ENCODE data around the gene TBCD.

Gene TBCD

DNA sequence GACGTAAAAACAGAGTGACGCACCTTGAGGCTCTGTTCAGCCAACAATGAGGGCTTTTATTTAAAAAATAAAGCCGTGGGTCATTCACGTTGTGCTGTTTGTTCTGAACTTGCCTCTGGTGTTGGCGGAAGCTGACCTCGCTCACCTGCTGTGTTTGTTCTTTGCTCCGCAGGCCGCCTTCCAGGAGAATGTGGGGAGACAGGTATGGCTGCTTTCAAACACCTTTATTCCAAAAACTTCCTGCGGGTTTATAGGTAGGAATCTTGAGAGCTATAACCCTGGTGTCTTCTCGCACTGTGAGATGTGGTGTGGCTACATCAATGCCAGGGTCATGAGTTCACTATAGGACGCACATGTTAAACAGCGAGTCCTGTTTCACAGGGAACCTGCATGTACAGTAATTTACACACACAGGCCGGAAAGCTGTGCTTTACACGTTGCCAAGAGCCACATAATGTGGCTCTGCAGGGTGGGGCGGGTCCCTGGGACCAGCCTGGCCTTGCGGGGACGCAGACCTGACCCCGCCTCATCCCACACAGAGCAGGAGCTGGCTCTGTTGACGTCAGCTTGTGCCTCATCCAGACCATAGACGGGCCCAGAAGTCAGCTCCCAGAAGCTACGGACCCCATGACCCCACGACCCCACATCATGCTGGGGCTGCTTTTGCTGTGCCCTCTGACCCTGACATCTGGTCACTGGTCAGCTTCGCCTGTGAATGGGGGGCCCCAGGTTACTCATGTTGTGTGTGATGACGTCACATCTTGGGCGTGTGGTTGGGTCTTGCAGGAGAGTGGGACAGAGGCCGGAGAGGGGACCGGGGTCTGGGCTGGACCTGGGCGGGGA is 137.9 kb downstream of the TBCD start:
- no peak for DNase-seq

DNA sequence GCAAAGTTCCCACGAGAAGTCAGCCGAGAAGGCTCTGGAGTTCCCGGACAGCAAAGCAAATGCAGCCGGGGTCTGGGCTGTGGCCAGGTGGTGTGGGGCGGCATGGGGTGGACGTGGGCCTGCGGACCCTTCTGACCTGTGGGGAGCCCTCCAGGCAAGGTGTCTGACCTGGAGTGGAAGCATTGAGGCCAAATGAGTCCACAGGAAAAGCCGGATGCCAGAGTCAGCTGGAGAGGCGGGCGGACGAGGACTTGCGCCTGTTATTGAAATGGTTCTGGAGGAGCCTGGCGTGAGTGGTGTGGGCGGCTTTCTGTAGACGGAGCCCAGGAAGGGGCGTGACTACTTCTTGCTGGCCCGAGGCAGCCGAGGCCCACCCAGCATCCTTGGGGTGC is 138.5 kb downstream of the TBCD start:
- DNase-seq, result no peak

DNA sequence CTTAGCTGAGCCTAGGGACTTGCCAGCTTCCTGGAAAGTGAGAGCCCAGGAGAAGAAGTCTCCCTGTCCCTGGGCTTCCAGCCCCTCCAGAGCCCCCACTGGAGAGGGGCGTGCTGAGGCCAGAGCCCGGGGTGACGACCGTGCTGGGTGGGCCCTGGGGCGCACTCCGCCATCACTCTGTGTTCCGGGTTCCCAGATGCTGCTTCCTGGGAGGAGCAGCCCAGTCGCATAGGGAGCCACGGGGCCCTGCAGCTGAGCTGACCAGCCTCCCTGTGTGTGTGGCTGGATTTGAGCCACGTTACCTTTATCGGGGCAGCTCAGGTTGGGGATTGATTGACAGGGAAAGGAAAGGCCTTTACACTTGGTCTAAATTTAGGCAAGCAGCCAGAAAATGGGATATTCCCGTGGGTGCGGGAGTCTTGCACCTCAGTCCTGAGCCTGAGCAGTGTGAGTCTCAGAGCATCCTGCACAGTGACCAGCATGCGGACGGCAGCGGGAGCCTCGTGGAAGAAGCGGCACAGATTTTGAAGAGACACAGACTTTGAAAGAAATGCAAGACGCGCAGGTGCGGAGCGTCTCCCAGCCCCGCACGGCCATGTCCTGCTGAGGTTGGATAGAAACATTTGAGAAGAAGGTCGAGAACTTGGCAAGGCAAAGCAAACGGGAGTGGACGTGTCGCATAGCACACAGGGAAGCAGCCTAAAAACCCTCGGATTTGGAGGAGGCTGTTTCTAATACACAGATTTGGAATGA is 139.2 kb downstream of the TBCD start:
- no peak for DNase-seq

DNA sequence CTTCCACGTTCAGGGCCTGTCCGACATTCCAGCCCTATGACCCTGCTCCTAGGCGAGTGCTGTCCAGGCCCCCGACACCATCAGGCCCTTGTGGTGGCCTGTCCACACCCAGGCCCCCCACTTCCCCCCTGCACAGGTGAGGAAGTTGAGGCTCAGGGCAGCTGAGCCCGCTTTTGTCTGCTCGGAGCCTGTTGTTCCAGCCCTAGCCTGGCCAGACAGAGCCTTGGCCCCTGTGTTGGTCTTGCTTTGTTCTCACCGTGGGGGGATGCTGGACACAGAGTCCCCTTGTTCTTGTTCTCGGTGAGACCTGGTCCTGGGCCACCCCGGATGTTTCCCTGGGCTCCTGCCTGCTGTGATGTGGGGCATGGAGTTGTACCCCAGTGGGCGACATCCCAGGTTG is 140.0 kb downstream of the TBCD start:
- DNase-seq, result no peak

DNA sequence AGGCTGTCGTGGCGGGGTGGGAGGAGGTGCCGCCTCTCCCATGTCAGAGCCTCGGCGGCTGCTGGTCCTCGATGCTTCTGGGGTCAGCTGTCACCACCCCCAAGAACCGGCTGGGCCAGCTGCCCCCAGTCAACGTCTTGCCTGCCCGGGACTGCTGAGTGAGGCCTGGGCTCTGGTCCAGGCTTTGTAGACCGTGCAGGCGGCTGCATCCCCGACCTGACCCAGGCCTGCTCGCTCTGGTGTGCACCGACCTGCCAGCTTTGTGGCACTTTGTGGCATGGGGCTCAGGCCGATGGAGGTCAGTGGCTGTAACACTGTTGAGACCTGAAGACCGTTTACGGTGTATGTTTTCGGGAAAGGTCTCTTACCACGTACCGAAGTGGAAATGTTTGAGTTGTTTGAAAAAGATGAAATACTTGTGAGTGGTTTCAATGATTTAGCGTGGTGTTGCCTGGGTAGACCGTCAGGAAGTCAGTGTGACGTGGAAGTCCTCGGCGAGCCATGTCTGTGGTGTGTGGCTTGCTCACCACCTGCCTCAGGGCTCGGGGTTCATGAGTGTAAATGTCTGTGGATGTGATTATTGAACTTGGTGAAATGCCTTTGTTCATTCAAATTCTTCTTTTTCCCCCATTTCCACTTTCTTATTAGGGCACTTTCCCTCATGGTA is 141.2 kb downstream of the TBCD start:
- peak in 1 of 2 donors; percentile 55 for DNase-seq

DNA sequence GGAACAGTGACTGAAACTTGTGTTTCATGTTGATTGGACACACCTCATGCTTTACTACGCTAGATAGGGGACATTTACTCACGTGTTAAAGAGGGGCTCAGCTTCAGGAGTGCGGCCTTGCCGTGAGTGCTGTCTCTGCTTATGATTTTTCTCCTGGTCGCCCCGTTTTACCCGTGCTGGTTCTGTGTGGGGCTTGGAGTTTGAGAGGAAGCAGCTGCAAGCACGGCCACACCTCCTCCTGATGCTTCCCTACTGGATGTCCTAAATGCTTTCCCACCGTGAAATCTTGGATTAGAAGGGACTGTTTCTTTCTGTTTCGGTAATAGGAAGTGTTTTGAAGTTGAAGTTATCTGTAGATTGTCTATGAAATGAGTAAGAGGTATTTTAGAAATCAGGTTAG is 141.9 kb downstream of the TBCD start:
- DNase-seq, result no peak

DNA sequence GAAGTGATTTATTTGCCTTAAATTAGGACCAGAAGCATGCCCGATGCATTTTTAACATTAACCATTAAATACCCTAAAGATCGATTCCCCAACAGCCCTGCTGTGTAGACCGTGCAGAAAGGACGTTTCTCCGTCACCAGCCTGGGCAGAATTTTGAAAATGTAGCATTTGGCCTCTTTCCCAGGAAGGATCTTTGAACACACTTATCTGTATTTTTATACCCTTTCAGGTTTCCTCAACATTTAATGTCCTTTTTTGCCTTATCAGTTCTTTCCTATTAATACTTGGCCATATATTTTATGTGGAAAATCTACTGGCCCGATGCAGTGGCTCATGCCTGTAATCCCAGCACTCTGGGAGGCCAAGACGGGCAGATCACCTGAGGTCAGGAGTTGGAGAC is 142.5 kb downstream of the TBCD start:
- DNase-seq, result no peak

DNA sequence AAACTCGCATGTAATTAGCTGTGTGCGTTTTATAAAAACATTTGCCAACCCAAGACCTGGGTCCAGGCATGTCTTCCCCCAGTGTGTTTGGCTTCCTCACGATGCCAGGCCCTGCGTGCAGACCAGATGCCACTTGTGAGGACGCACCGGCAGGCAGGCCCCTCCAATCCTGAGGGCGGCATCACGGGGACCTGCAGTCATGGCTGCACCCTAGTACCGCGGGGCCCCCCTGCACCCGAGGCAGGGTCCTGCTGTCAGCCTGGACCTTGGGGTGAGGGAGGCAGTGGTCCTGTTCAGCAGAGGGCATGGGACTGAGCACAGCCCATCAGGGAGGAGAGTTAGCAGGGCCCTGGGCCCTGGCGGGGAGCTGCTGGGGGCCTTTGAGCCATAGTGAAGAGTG is 143.2 kb downstream of the TBCD start:
- DNase-seq, result no peak

DNA sequence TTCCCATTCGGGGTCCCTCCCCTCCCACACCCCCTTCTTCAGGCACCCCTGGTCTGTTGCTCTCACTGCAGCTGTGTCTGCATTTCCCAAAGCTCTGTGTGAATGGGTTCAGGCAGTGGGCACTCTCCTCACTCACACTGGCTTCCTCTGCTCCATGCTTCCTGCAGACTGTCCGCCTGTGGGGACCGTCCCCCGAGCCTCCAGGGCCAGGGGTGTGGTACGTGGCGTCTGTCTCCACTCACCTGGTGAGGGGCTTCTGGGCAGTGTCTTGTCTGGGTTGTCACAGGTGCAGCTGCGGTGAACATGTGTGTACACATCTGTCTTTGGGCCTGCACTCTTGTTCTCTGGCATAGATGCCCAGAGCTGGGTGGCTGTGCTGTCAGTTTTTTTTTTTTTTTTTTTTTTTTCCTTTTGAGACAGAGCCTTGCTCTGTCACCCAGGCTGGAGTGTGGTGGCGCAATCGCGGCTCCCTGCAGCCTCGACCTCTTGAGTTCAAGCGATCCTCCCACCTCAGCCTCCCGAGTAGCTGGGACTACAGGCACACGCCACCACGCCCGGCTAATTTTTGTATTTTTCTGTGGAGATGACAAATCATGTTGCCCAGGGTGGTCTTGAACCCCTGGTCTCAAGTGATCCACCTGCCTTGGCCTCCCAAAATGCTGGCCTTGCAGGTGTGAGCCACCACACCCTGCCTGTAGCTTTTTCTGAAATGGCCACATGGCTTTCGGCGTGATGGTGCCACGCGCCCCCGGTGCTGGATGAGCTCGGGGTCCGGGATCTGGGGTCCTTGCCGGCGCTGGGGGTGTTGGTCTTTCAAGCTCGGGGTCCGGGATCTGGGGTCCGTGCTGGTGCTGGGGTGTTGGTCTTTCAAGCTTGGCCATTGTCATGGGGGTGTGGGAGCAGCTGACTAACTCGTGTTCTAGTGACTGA is 144.5 kb downstream of the TBCD start:
- DNase-seq, result no peak

DNA sequence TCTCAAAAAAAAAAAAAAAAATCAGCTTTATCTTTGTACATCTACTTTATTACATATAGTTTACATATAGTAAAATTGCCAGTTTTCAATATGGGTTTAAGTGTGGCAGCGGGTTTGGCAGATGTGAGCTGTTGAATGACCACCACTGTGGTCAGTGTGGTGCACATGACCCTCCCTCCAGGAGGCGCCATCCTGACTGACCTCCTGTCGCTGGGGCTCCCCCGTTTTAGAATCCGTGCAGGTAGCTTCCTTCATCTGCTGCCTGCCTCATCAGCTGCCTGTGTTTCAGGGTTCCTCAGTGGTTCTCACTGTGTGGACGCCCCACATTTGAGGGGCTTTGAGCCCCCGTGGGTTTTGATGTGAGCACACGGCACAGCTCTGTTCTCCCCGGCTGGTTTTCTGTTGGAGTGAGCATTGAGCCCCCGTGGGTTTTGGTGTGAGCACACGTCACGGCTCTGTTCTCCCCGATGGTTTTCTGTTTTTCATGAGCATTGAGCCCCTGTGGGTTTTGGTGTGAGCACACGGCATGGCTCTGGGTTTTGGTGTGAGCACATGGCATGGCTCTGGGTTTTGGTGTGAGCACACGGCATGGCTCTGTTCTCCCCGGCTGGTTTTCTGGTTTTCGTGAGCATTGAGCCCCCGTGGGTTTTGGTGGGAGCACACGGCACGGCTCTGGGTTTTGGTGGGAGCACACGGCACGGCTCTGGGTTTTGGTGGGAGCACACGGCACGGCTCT is 145.8 kb downstream of the TBCD start:
- no peak for DNase-seq

DNA sequence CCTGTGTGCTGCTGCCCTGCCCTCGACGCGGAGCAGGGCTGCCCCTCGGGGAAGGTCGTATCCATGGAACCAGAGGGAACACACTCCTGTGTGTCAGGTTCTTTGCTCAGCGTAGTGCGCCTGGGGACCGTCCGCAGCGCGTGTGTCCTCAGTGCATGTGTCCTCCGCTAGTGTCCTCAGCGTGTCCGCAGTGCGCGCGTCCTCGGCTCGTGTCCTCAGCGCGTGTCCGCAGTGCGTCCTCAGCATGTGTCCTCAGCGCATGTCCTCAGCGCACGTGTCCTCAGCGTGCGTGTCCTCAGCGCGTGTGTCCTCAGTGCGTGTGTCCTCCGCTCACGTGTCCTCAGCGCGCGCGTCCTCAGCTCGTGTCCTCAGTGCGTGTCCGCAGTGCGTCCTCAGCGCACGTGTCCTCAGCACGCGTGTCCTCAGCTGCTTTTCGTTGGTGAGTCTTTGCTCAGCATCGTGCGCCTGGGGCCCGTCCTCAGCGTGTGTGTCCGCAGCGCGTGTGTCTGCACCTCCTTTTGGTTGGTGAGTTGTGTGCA is 147.2 kb downstream of the TBCD start:
- DNase-seq, result no peak

DNA sequence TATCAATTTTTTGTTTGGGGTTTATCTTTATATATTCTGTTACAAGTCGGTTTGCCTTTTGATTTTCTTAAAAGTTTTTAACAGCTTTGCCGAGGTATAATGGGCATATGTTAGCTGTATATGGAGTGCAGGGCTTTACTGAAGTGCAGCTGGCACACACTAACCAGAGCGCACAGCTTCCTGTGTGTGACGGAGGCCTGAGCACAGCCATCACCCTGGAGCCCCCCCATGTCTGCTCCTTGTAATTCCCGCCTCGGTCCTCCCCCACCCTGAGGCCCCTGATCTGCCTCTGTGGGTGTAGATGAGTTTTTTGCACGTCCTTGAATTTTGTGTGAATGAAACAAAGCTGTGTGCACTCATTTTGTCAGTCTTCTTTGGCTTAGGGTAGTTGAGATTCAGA is 148.1 kb downstream of the TBCD start:
- no peak for DNase-seq

DNA sequence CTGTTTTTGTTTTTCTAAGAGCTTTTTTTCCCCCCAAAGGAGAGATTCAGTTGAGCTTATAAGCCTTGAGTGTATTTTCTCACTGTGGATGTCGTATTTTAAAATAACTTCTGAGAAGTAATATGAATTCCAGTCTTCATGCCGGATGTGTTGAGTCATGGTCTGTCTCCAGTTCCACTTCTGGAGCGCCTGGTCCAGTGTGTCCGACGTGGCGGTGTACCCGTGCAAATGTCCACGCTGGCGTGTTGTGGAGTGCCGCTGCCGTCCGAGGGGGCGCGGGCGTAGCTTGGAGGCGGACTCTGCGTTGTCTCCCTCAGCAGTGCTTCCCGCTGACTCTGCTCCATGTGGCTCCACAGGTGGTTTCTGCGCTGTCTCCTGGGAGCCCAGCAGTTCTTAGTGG is 148.9 kb downstream of the TBCD start:
- no peak for DNase-seq

DNA sequence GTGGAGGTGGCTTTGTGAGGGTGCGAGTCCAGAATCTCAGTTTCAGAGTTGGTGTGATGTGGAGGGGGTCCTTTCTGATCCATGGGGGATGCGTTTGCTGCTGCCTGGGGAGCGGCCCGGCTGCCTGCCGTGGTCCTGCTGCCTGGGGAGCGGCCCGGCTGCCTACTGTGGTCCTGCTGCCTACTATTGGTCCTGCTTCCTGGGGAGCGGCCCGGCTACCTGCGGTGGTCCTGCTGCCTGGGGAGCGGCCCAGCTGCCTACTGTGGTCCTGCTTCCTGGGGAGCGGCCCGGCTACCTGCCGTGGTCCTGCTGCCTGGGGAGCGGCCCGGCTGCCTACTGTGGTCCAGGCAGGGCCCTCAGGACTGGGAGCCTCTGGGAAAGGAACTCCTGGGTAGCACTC is 149.5 kb downstream of the TBCD start:
- DNase-seq, result no peak

DNA sequence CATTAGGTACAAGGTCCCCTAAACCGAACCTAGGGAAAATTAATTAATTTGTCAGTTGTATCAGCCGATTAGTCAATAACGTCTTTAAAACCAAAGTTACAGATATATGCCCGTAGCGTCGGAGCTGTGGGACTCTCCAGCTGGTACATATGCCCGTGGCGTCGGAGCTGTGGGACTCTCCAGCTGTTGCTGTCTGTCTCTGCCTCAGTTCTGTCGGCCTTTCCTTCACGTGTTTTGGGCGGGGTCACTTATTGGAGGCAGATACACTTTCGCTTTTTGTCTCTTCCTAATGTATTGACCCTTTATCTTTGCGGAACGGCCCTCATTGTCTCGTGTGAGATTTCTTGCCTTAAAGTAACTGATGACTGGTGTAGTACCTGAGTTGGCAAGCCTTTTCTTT is 150.0 kb downstream of the TBCD start:
- DNase-seq, result no peak

DNA sequence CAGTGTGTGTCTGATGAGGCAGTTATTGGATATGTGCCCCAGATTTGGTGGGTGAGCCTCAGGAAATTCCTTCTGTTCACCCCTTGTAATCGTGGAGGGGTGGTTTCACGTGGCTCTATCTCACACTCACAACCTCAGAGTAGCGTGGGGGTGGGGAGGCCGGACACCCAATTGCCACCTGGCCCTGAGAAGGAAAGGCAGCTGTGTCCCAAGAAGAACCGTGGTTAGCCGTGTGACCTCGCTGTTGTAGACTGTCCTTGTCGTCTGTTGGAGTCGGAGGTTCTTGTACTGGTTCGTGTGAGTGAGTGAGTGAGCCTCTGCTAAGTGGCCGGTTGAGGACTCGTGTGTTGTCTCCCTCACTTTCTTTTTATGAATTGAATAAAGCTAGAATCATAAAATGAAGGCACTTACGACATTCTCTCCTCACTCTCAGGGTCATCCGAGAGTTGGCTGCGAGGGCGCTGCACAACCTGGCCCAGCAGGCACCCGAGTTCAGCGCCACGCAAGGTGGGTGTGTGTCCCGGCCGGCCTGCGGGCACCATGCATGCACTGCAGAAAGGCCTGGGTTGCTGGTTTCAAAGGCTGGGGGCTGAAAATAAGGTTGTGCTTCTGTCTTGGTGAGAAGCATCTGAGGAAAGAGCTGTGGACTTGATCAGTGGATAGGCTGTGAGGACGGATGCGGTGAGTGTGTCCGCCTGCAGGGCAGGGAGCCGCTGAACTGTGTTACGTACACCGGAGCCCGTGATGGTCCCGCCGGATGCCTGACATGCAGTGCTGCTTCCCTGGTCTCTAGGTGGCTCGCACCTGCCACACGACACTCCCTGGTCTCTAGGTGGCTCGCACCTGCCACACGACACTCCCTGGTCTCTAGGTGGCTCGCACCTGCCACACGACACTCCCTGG is 151.4 kb downstream of the TBCD start:
- DNase-seq, result no peak

DNA sequence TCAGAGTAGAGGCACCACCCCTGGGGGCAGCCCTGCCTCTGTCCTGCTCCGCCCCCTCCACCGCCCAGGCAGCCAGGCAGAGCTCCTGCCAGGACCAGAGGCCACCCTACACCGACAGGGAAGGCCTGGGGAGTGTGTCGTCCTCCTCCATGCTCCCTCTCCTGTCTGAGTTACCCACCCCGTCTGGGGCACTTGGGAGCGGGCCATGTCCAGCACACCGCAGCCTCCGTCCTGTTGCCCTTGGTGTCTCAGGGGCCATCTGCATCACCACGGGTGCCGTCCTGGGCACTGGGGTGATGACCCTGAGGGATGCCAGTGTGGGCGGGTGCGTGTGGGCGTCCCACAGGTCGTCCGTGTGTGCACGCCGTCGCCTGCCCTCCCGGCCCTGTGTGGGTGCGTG is 153.3 kb downstream of the TBCD start:
- no peak for DNase-seq

DNA sequence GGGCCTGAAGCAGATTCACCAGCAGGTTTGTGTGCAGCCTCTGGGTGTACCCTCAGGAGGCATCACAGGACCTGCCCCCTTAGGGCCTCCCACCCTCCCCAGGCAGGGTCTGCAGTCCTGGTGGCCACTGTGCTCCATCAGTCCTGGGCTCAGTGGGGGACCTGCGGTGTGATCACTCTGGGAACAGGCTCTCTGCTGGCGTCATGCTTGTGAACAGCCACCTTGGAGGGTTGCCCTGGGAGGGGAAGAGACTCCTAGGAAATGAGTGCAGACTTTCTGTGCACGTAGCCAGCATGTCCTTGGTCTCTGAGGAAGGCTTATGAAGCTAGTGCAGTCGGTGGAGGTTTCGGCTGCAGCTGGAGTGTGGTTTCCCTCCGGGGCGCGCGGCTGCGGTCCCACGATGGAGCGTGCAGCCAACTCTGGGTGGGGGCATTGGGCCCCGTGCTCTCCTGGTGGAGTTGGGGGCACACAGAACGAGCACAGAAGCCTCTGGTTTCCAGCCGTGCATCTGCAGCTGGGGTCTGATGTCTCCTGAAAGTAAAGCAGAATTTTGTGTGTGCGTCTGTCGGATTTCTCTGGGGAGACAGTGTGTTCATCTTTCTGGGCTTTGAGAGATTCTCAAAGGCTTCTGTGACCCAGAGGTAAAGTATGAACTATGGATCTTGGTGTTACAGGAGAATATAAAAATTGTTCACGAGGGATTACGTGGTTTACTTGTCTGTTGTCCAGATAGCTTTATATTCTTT is 156.1 kb downstream of the TBCD start:
- DNase-seq, result no peak

DNA sequence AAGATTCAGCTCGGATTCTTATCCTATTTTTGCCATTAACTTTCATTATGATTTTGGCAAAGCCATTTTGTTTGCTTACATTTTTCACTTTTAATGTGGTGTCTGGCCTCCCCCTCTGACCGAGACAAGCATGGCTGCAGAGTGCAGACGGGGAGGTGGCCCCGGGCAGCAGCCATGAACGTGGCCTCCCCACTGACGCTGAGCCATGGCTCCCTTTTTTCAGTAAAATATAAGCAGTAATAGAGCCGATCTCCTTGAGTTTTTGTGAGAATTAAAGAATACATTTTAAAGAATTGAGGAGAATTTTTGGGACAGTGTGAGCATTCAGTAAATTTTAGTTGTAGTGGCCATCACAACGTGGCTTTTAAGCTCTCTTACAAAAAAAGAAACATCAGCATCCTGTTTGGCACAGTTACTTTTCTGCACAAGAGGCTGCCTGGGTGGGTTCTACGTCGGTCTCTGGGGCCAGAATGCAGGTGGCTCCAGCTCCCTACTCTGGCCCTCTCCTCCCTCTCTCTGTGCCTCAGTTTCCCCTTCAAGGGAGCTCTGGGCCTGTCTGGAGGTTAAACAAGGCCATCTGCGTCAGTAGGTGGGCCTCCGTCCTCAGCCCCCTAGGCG is 156.8 kb downstream of the TBCD start:
- no peak for DNase-seq
